Activated CD4-positive, alpha-beta T cell treated with anti-CD3 and anti-CD28 coated beads, Interleukin-2, amount 10 ng/mL, durations not matched to agents 7 days and 5 days (primary cell): ENCODE results near the gene SUSD4. TPM values are rescaled to one million over a fixed set of nuclear protein-coding genes. Genes with fewer than 3 reads are reported as not detected.

Experiments
- CTCF ChIA-PET: fragments of 350-600 bp; sonication (Branson Sonifier 250); formaldehyde crosslinking; loops from one replicate; lab custom pipeline; 2021; ENCODE audit warnings: antibody characterized with exemption; lab: Charles Lee
- POLR2A ChIA-PET: fragments of 350-600 bp; sonication (Branson Sonifier 250); formaldehyde crosslinking; loops from one replicate; lab custom pipeline; 2021; ENCODE audit warnings: antibody characterized with exemption; lab: Charles Lee
- DNase-seq: peaks from one replicate; pipeline ENCODE4 v3.0.0-alpha.2; 2020
- H3K27ac Mint-ChIP-seq: one replicate; pipeline ENCODE4 v1.8.0; 2021; ENCODE audit warnings: mild to moderate bottlenecking, moderate library complexity, mixed read lengths
- H3K27me3 Mint-ChIP-seq: one replicate; pipeline ENCODE4 v1.8.0; 2021; ENCODE audit warnings: mixed read lengths
- H3K36me3 Mint-ChIP-seq: one replicate; pipeline ENCODE4 v1.8.0; 2021; ENCODE audit warnings: low read depth, mixed read lengths
- H3K4me1 Mint-ChIP-seq: one replicate; pipeline ENCODE4 v1.8.0; 2021; ENCODE audit warnings: mixed read lengths
- H3K4me3 Mint-ChIP-seq: one replicate; pipeline ENCODE4 v1.8.0; 2021; ENCODE audit warnings: mild to moderate bottlenecking, moderate library complexity, mixed read lengths
- H3K9me3 Mint-ChIP-seq: one replicate; pipeline ENCODE4 v1.8.0; 2021; ENCODE audit warnings: mixed read lengths
- total RNA-seq, 2 experiments: library from RNA; stranded (reverse); gene quantifications; one replicate each; pipeline ENCODE4 v1.2.3, GENCODE V29; 2021

Gene SUSD4
- total RNA-seq, 2 experiments from 2014 or later: 2.9 to 4.8 TPM

- DNase-seq: no peak
- POLR2A ChIA-PET: no interaction called here
- Mint-ChIP-seq H3K36me3 (no peaks in the 10 kb centered on the region), H3K27me3 (peaks cover 20% of the 10 kb centered on the region), H3K4me1 (peaks cover 20% of the 10 kb centered on the region), H3K9me3 (no peaks in the 10 kb centered on the region), H3K27ac (no peak overlapping the region), H3K4me3 (no peak overlapping the region)
- CTCF ChIA-PET: interaction anchor here (2.4 kb wide), 1 partner anchor 47 kb away, joined by 5 read pairs; no protein-coding TSS in a partner anchor
These were observed 183.2 kb downstream of the SUSD4 start for GRCh38 chr1:223180731-223181321.

GRCh38 chr1:223179786-223180185 is 184.2 kb downstream of the SUSD4 start:
- Mint-ChIP-seq H3K4me1 (peaks cover 20% of the 10 kb centered on the region), H3K27ac (no peak overlapping the region), H3K36me3 (no peaks in the 10 kb centered on the region), H3K27me3 (peaks cover 15% of the 10 kb centered on the region), H3K9me3 (no peaks in the 10 kb centered on the region), H3K4me3 (no peak overlapping the region)
- ChIA-PET CTCF (interaction anchor here (2.4 kb wide), 1 partner anchor 46 kb away, joined by 5 read pairs; no protein-coding TSS in a partner anchor), POLR2A (no interaction called here)
- no peak for DNase-seq

GRCh38 chr1:223179280-223179679 is 184.7 kb downstream of the SUSD4 start:
- Mint-ChIP-seq H3K4me3 (no peak overlapping the region), H3K36me3 (no peaks in the 10 kb centered on the region), H3K4me1 (peaks cover 19% of the 10 kb centered on the region), H3K27me3 (peaks cover 14% of the 10 kb centered on the region), H3K9me3 (no peaks in the 10 kb centered on the region), H3K27ac (no peak overlapping the region)
- ChIA-PET POLR2A (no interaction called here), CTCF (interaction anchor here (2.4 kb wide), 1 partner anchor 46 kb away, joined by 5 read pairs; no protein-coding TSS in a partner anchor)
- no peak for DNase-seq

GRCh38 chr1:223177681-223178080 is 186.3 kb downstream of the SUSD4 start:
- H3K27ac Mint-ChIP-seq: no peak overlapping the region
- no peak for DNase-seq
- H3K27me3 Mint-ChIP-seq: peaks cover 14% of the 10 kb centered on the region
- peaks cover 13% of the 10 kb centered on the region for H3K4me1 Mint-ChIP-seq
- CTCF ChIA-PET: no interaction called here
- no peaks in the 10 kb centered on the region for H3K36me3 Mint-ChIP-seq
- POLR2A ChIA-PET: no interaction called here
- no peak overlapping the region for H3K4me3 Mint-ChIP-seq
- no peaks in the 10 kb centered on the region for H3K9me3 Mint-ChIP-seq

GRCh38 chr1:223176437-223176836 is 187.5 kb downstream of the SUSD4 start:
- CTCF ChIA-PET: no interaction called here
- no peaks in the 10 kb centered on the region for H3K9me3 Mint-ChIP-seq
- H3K36me3 Mint-ChIP-seq: no peaks in the 10 kb centered on the region
- POLR2A ChIA-PET: no interaction called here
- H3K27ac Mint-ChIP-seq: no peak overlapping the region
- no peak for DNase-seq
- H3K4me3 Mint-ChIP-seq: no peak overlapping the region
- peaks cover 6% of the 10 kb centered on the region for H3K4me1 Mint-ChIP-seq
- H3K27me3 Mint-ChIP-seq: peaks cover 10% of the 10 kb centered on the region

- CTCF ChIA-PET: interaction anchor here (1.2 kb wide), 1 partner anchor 40 kb away, joined by 3 read pairs; no protein-coding TSS in a partner anchor
- H3K9me3 Mint-ChIP-seq: no peaks in the 10 kb centered on the region
- no peak overlapping the region for H3K4me3 Mint-ChIP-seq
- H3K4me1 Mint-ChIP-seq: peaks cover 3% of the 10 kb centered on the region
- H3K36me3 Mint-ChIP-seq: no peaks in the 10 kb centered on the region
- no peak overlapping the region for H3K27ac Mint-ChIP-seq
- peaks cover 4% of the 10 kb centered on the region for H3K27me3 Mint-ChIP-seq
- no peak for DNase-seq
- POLR2A ChIA-PET: no interaction called here
These were observed 188.3 kb downstream of the SUSD4 start for GRCh38 chr1:223175633-223176032.

- H3K27me3 Mint-ChIP-seq: peaks cover 2% of the 10 kb centered on the region
- no peak for DNase-seq
- H3K4me3 Mint-ChIP-seq: no peak overlapping the region
- no peaks in the 10 kb centered on the region for H3K9me3 Mint-ChIP-seq
- CTCF ChIA-PET: interaction anchor here (0.6 to 1.2 kb wide), 2 partner anchors 40 to 41 kb away, joined by 3 read pairs; no protein-coding TSS in a partner anchor
- H3K36me3 Mint-ChIP-seq: no peaks in the 10 kb centered on the region
- POLR2A ChIA-PET: no interaction called here
- H3K4me1 Mint-ChIP-seq: peaks cover 2% of the 10 kb centered on the region
- no peak overlapping the region for H3K27ac Mint-ChIP-seq
These were observed 188.9 kb downstream of the SUSD4 start for GRCh38 chr1:223175032-223175431.

Other genes starting within 250 kb of the SUSD4 start
- gene TLR5, start 220.9 kb downstream of the SUSD4 start, total RNA-seq: 1 to 10 TPM in 1 of 2 experiments, under 1 TPM in 1; 0.58 to 1.0 TPM
- gene CCDC185, start 29.2 kb upstream of the SUSD4 start, total RNA-seq: not detected